ENCODE measurements around the gene CANT1. TPM values are rescaled to one million over a fixed set of nuclear protein-coding genes. Genes with fewer than 3 reads are reported as not detected.
"Not testable (repeated sequence)": the region's sequence is repeated elsewhere in the genome, so short reads cannot be mapped to it uniquely, and the experiment has no call there.

CANT1 gene
- total RNA-seq, 2 experiments from 2014 or later = 28.3 to 30.0 TPM

DNA sequence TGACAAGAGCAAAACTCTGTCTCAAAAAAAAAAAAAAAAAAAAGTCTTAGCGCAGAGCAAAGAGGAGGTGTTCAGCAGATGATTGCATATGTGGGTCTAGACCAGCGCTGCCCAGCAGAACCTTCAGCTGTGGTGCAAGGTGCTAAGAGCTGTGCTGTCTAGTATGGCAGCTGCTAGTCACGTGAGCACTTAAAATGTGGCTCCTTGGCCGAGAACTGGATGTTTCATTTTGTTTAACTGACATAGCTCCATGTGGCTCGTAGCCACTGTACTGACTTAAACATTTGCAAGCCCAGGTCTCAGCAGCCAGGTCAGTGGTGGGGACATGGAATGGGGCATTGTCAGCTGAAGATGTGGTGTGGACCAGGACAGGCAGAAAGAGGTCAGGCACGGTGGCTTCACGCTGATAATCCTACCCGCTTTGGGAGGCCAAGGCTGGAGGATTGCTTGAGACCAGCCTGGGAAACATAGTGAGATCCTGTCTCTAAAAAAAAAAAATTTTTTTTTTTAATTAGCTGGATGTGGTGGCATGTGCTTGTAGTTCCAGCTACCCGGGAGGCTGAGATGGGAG is 23.6 kb upstream of the CANT1 start:
- H3K4me1 Mint-ChIP-seq (ENCODE audit: low read depth) = no peaks in the 10 kb centered on the region
- TF ChIP-seq CTCF (IDR thresholded peaks at IDR 0.05) = no peak
- H3K36me3 ChIP-seq (ENCODE audit: insufficient read depth, low read length) = no peaks in the 10 kb centered on the region
- ChIA-PET CTCF (interaction anchor here (1.4 kb wide), 1 partner anchor 9 kb away, joined by 6 read pairs; no protein-coding TSS in a partner anchor), POLR2A (no interaction called here)
- H3K9me3 Mint-ChIP-seq = no peaks in the 10 kb centered on the region
- no peak overlapping the region for H3K4me3 Mint-ChIP-seq
- no peaks in the 10 kb centered on the region for H3K4me1 ChIP-seq (ENCODE audit: insufficient read depth, low read length)
- peaks cover 10% of the 10 kb centered on the region for H3K27me3 Mint-ChIP-seq
- intact Hi-C loops (cut with DNase I, micrococcal nuclease) = no loop called here
- peaks cover 9 to 10% of the 10 kb centered on the region in 2 experiments for H3K27me3 ChIP-seq (ENCODE audit: control insufficient read depth in 1 of 2, insufficient read depth in 2 of 2, low read length in 2 of 2)
- no peak overlapping the region for H3K27ac ChIP-seq (ENCODE audit: low read depth in 1 of 2, low read length in 2 of 2)
- H3K27ac Mint-ChIP-seq = no peak overlapping the region
- no peaks in the 10 kb centered on the region for H3K9me3 ChIP-seq (ENCODE audit: control insufficient read depth in 1 of 2, insufficient read depth in 1 of 2, low read length in 2 of 2)
- DNase-seq (no peak), ATAC-seq (ENCODE audit: poor library complexity) (no peak)
- no peak overlapping the region for H3K4me3 ChIP-seq (ENCODE audit: low read length)
- no peaks in the 10 kb centered on the region for H3K36me3 Mint-ChIP-seq (ENCODE audit: low read depth)

GRCh38 chr17:79031996-79032875 is 22.7 kb upstream of the CANT1 start:
- Histone ChIP-seq H3K36me3 (ENCODE audit: insufficient read depth, low read length) (no peaks in the 10 kb centered on the region), H3K27ac (ENCODE audit: low read depth in 1 of 2, low read length in 2 of 2) (no peak overlapping the region), H3K27me3 (ENCODE audit: control insufficient read depth in 1 of 2, insufficient read depth in 2 of 2, low read length in 2 of 2) (peaks cover 10 to 17% of the 10 kb centered on the region in 2 experiments), H3K4me3 (ENCODE audit: low read length) (no peak overlapping the region), H3K9me3 (ENCODE audit: control insufficient read depth in 1 of 2, insufficient read depth in 1 of 2, low read length in 2 of 2) (no peaks in the 10 kb centered on the region), H3K4me1 (ENCODE audit: insufficient read depth, low read length) (no peaks in the 10 kb centered on the region)
- ChIA-PET POLR2A (no interaction called here), CTCF (interaction anchor here (1.4 kb wide), 1 partner anchor 10 kb away, joined by 6 read pairs; no protein-coding TSS in a partner anchor)
- no peaks in the 10 kb centered on the region for H3K4me1 Mint-ChIP-seq (ENCODE audit: low read depth)
- TF ChIP-seq CTCF (IDR thresholded peaks at IDR 0.05) = no peak
- H3K9me3 Mint-ChIP-seq = no peaks in the 10 kb centered on the region
- peaks cover 10% of the 10 kb centered on the region for H3K27me3 Mint-ChIP-seq
- H3K4me3 Mint-ChIP-seq = no peak overlapping the region
- ATAC-seq (ENCODE audit: poor library complexity) (no peak), DNase-seq (no peak)
- no peaks in the 10 kb centered on the region for H3K36me3 Mint-ChIP-seq (ENCODE audit: low read depth)
- H3K27ac Mint-ChIP-seq = no peak overlapping the region
- intact Hi-C loops (cut with DNase I, micrococcal nuclease) = no loop called here

DNA sequence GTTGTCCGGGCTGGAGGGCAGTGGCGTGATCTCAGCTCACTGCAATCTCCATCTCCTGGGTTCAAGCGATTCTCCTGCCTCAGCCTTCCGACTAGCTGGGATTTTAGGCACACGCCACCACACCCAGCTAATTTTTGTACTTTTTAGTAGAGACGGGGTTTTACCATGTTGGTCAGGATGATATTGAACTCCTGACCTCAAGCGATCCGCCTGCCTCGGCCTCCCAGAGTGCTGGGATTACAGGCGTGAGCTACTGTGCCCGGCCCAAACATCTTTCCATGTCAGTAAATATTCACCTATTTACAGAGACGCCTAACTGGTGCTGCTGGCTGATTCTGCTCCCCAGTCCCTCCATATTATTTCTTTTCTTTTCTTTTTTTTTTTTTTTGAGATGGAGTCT is 21.1 kb upstream of the CANT1 start:
- H3K4me1 Mint-ChIP-seq (ENCODE audit: low read depth); H3K9me3 ChIP-seq (ENCODE audit: control insufficient read depth in 1 of 2, insufficient read depth in 1 of 2, low read length in 2 of 2); CTCF ChIA-PET; H3K9me3 Mint-ChIP-seq; intact Hi-C loops (cut with DNase I, micrococcal nuclease); H3K27ac Mint-ChIP-seq; DNase-seq; H3K36me3 Mint-ChIP-seq (ENCODE audit: low read depth); H3K36me3 ChIP-seq (ENCODE audit: insufficient read depth, low read length); ATAC-seq (ENCODE audit: poor library complexity); POLR2A ChIA-PET; H3K4me1 ChIP-seq (ENCODE audit: insufficient read depth, low read length); H3K27ac ChIP-seq (ENCODE audit: low read depth in 1 of 2, low read length in 2 of 2); H3K4me3 ChIP-seq (ENCODE audit: low read length); H3K4me3 Mint-ChIP-seq: not testable (repeated sequence)
- H3K27me3 ChIP-seq (ENCODE audit: control insufficient read depth in 1 of 2, insufficient read depth in 2 of 2, low read length in 2 of 2) = peaks cover 14 to 20% of the 10 kb centered on the region in 2 experiments
- H3K27me3 Mint-ChIP-seq = peaks cover 20% of the 10 kb centered on the region
